WTC11 (cell line): Measurements from ENCODE around the gene MEAK7. TPM values are rescaled to one million over a fixed set of nuclear protein-coding genes. Genes with fewer than 3 reads are reported as not detected.

Experiments used
- ATAC-seq: fragments of 200-7000 bp; cut with Tn5 transposase; 2 replicates; pipeline ENCODE4 v1.10.0; 2021; ENCODE audit warnings: mild to moderate bottlenecking, moderate library complexity
- CTCF ChIA-PET: fragments of 300-600 bp; sonication (Branson Sonifier 250); formaldehyde crosslinking; loops from one replicate; lab custom pipeline; 2021; ENCODE audit warnings: antibody characterized with exemption; lab: Charles Lee
- POLR2A ChIA-PET: fragments of 350-600 bp; sonication (Branson Sonifier 250); formaldehyde crosslinking; loops from one replicate; lab custom pipeline; 2021; ENCODE audit warnings: antibody characterized with exemption; lab: Charles Lee
- DNase-seq: peaks from one replicate; pipeline ENCODE4 v3.0.0; 2021; ENCODE audit warnings: low spot score
- H3K27ac Mint-ChIP-seq: 2 replicates; pipeline ENCODE4 v1.8.0; 2021; ENCODE audit warnings: mixed read lengths
- H3K27me3 Mint-ChIP-seq: 2 replicates; pipeline ENCODE4 v1.8.0; 2021; ENCODE audit warnings: low read depth, mild to moderate bottlenecking, moderate library complexity, mixed read lengths
- H3K36me3 Mint-ChIP-seq: 2 replicates; pipeline ENCODE4 v1.8.0; 2021; ENCODE audit warnings: mixed read lengths
- H3K4me1 Mint-ChIP-seq: 2 replicates; pipeline ENCODE4 v1.8.0; 2022; ENCODE audit warnings: mixed read lengths
- H3K4me3 Mint-ChIP-seq: 2 replicates; pipeline ENCODE4 v1.8.0; 2021; ENCODE audit warnings: mild to moderate bottlenecking, moderate library complexity, mixed read lengths
- H3K9me3 Mint-ChIP-seq: 2 replicates; pipeline ENCODE4 v1.8.0; 2021; ENCODE audit warnings: mixed read lengths
- CREB1 ChIP-seq: sonication (generic); formaldehyde crosslinking; IDR thresholded peaks from 2 replicates; pipeline ENCODE4 v1.8.0; 2023; ENCODE audit warnings: mild to moderate bottlenecking, missing genetic modification reagents
- CREM ChIP-seq: sonication (generic); formaldehyde crosslinking; IDR thresholded peaks from 2 replicates; pipeline ENCODE4 v1.8.1; 2022; ENCODE audit warnings: mild to moderate bottlenecking, missing genetic modification reagents, moderate library complexity
- GTF2I ChIP-seq: fragments of 250-450 bp; sonication (Bioruptor Pico); conservative IDR thresholded peaks from 2 replicates; pipeline ENCODE4 v1.4.0; 2021; ENCODE audit warnings: mild to moderate bottlenecking
- HMGA2 ChIP-seq: fragments of 250-450 bp; sonication (Bioruptor Pico); IDR thresholded peaks from 2 replicates; pipeline ENCODE4 v1.4.0; 2021; ENCODE audit warnings: mild to moderate bottlenecking, moderate library complexity
- IRF2 ChIP-seq: sonication (generic); formaldehyde crosslinking; IDR thresholded peaks from 2 replicates; pipeline ENCODE4 v1.8.0; 2022; ENCODE audit warnings: low read depth, missing genetic modification reagents, borderline replicate concordance
- KAT7 ChIP-seq: sonication (generic); formaldehyde crosslinking; IDR thresholded peaks from 2 replicates; pipeline ENCODE4 v1.8.1; 2023; ENCODE audit warnings: missing genetic modification reagents, mild to moderate bottlenecking, borderline replicate concordance
- MXD4 ChIP-seq: fragments of 250-450 bp; sonication (Bioruptor Pico); IDR thresholded peaks from 2 replicates; pipeline ENCODE4 v1.8.0; 2021; ENCODE audit warnings: mild to moderate bottlenecking, moderate library complexity, borderline replicate concordance
- NR3C1 ChIP-seq: sonication (generic); formaldehyde crosslinking; conservative IDR thresholded peaks from 2 replicates; pipeline ENCODE4 v1.8.1; 2023; ENCODE audit warnings: low read depth, mild to moderate bottlenecking, missing genetic modification reagents
- ZNF416 ChIP-seq: fragments of 250-450 bp; sonication (Bioruptor Pico); IDR thresholded peaks from 2 replicates; pipeline ENCODE4 v1.9.0; 2021; ENCODE audit warnings: mild to moderate bottlenecking, inconsistent platforms
- total RNA-seq: library from RNA; stranded (reverse); gene quantifications from 3 replicates; pipeline ENCODE4 v1.2.3, GENCODE V29; 2021
- TF ChIP-seq, protein P1 (sequence below): sonication (generic); formaldehyde crosslinking; conservative IDR thresholded peaks from 2 replicates; pipeline ENCODE4 v1.8.1; 2023; ENCODE audit warnings: mild to moderate bottlenecking, low read depth, missing genetic modification reagents, moderate library complexity
- TF ChIP-seq, protein P2 (sequence below): fragments of 250-450 bp; sonication (Bioruptor Pico); IDR thresholded peaks from 2 replicates; pipeline ENCODE4 v2.1.2; 2022; ENCODE audit warnings: mild to moderate bottlenecking, moderate library complexity
- TF ChIP-seq, protein P3 (sequence below): sonication (generic); formaldehyde crosslinking; IDR thresholded peaks from 2 replicates; pipeline ENCODE4 v1.8.0; 2023; ENCODE audit warnings: missing genetic modification reagents
- TF ChIP-seq, protein P4 (sequence below): sonication (generic); formaldehyde crosslinking; IDR thresholded peaks from 2 replicates; pipeline ENCODE4 v1.8.0; 2023; ENCODE audit warnings: missing genetic modification reagents, mild to moderate bottlenecking, borderline replicate concordance
- TF ChIP-seq, protein P5 (sequence below): fragments of 200-600 bp; IDR thresholded peaks from 2 replicates; pipeline ENCODE4 v1.8.0; 2022; ENCODE audit warnings: antibody characterized with exemption

MEAK7 gene
- total RNA-seq, 1 experiment from 2014 or later: 14.4 TPM

DNA sequence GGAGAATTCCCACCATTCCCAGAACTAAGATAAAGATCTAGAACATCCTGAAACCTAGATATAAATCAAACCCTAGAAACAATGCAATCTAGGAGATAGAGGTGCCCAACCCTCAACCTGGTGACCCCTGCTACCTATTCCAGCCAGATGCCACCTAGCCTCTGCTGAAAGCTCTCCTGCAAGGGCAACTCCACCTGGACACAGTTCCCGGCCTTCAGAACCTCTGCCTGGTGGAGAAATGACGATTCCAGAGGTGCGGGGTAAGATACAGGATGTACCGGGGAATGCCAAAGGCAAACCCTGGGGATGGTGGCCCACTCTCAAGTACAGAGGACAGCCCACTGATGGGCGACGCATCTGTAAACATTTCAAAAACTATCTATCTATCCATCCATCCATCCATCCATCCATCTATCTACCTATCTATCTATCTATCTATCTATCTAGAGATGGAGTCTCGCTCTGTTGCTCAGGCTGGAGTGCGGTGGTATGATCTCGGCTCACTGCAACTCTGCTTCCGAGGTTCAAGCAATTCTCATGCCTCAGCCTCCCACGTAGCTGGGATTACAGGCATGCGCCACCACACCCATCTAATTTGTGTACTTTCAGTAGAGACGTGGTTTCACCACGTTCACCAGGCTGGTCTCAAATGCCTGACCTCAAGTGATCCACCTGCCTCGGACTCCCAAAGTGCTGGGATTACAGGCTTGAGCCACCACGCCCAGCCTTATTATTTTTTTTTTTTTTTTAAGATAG lies 19.0 kb downstream of the MEAK7 start:
- ChIA-PET POLR2A (no interaction called here), CTCF (no interaction called here)
- DNase-seq (no peak), ATAC-seq (no peak)
- Mint-ChIP-seq H3K4me1 (no peaks in the 10 kb centered on the region), H3K9me3 (no peaks in the 10 kb centered on the region), H3K4me3 (no peak overlapping the region), H3K27ac (no peak overlapping the region), H3K27me3 (no peaks in the 10 kb centered on the region), H3K36me3 (peaks cover 15% of the 10 kb centered on the region)
- TF ChIP-seq IRF2 (CRISPR knock-in tag) (no peak), HMGA2 (no peak), ZNF416 (CRISPR knock-in tag) (no peak), NR3C1 (no peak), KAT7 (CRISPR knock-in tag) (no peak), CREB1 (CRISPR knock-in tag) (no peak), CREM (no peak), MXD4 (CRISPR knock-in tag) (no peak)
- TF ChIP-seq, protein P1, sequence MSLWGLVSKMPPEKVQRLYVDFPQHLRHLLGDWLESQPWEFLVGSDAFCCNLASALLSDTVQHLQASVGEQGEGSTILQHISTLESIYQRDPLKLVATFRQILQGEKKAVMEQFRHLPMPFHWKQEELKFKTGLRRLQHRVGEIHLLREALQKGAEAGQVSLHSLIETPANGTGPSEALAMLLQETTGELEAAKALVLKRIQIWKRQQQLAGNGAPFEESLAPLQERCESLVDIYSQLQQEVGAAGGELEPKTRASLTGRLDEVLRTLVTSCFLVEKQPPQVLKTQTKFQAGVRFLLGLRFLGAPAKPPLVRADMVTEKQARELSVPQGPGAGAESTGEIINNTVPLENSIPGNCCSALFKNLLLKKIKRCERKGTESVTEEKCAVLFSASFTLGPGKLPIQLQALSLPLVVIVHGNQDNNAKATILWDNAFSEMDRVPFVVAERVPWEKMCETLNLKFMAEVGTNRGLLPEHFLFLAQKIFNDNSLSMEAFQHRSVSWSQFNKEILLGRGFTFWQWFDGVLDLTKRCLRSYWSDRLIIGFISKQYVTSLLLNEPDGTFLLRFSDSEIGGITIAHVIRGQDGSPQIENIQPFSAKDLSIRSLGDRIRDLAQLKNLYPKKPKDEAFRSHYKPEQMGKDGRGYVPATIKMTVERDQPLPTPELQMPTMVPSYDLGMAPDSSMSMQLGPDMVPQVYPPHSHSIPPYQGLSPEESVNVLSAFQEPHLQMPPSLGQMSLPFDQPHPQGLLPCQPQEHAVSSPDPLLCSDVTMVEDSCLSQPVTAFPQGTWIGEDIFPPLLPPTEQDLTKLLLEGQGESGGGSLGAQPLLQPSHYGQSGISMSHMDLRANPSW (CRISPR knock-in tag): no peak
- TF ChIP-seq, protein P2, sequence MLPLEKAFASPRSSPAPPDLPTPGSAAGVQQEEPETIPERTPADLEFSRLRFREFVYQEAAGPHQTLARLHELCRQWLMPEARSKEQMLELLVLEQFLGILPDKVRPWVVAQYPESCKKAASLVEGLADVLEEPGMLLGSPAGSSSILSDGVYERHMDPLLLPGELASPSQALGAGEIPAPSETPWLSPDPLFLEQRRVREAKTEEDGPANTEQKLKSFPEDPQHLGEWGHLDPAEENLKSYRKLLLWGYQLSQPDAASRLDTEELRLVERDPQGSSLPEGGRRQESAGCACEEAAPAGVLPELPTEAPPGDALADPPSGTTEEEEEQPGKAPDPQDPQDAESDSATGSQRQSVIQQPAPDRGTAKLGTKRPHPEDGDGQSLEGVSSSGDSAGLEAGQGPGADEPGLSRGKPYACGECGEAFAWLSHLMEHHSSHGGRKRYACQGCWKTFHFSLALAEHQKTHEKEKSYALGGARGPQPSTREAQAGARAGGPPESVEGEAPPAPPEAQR (CRISPR knock-in tag): no peak
- TF ChIP-seq, protein P3, sequence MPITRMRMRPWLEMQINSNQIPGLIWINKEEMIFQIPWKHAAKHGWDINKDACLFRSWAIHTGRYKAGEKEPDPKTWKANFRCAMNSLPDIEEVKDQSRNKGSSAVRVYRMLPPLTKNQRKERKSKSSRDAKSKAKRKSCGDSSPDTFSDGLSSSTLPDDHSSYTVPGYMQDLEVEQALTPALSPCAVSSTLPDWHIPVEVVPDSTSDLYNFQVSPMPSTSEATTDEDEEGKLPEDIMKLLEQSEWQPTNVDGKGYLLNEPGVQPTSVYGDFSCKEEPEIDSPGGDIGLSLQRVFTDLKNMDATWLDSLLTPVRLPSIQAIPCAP (CRISPR knock-in tag): no peak
- TF ChIP-seq, protein P4, sequence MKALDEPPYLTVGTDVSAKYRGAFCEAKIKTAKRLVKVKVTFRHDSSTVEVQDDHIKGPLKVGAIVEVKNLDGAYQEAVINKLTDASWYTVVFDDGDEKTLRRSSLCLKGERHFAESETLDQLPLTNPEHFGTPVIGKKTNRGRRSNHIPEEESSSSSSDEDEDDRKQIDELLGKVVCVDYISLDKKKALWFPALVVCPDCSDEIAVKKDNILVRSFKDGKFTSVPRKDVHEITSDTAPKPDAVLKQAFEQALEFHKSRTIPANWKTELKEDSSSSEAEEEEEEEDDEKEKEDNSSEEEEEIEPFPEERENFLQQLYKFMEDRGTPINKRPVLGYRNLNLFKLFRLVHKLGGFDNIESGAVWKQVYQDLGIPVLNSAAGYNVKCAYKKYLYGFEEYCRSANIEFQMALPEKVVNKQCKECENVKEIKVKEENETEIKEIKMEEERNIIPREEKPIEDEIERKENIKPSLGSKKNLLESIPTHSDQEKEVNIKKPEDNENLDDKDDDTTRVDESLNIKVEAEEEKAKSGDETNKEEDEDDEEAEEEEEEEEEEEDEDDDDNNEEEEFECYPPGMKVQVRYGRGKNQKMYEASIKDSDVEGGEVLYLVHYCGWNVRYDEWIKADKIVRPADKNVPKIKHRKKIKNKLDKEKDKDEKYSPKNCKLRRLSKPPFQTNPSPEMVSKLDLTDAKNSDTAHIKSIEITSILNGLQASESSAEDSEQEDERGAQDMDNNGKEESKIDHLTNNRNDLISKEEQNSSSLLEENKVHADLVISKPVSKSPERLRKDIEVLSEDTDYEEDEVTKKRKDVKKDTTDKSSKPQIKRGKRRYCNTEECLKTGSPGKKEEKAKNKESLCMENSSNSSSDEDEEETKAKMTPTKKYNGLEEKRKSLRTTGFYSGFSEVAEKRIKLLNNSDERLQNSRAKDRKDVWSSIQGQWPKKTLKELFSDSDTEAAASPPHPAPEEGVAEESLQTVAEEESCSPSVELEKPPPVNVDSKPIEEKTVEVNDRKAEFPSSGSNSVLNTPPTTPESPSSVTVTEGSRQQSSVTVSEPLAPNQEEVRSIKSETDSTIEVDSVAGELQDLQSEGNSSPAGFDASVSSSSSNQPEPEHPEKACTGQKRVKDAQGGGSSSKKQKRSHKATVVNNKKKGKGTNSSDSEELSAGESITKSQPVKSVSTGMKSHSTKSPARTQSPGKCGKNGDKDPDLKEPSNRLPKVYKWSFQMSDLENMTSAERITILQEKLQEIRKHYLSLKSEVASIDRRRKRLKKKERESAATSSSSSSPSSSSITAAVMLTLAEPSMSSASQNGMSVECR (CRISPR knock-in tag): no peak

DNA sequence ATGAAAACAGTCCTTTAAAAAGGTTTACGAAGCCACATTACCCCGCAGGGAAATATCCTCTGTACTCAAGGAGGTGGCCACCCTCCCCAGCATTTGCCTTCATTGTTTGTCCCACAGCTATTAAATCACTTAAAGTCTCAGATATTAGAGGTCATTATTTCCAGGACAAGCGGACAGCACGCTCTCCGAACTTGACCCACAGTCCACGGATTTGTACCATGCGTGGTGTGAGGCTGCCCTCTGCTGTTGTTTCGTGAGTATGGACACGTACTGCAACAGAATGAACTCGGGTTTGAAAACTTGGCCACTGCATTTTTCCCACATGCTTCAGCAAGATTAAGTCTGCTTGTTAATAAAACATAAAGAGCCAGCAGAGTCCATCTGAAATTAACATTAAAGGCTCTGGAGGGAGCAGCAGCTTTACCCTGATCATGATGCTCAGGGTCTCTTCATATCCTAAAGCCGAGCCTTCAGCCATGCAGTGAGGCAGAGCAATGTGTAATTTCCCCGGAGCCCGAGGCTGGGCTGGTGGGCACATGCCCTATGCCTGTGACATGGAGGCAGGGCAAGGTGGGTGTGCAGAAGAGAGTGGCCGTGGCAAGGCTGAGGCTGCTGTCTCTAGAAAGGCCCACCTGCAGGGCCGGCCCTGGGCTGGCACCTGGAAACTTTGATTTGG lies 19.7 kb downstream of the MEAK7 start:
- Mint-ChIP-seq H3K4me3 (no peak overlapping the region), H3K27ac (no peak overlapping the region; the same call in 1 of the 2 replicates), H3K9me3 (no peaks in the 10 kb centered on the region), H3K27me3 (no peaks in the 10 kb centered on the region), H3K36me3 (peaks cover 11% of the 10 kb centered on the region; the same call in 1 of the 2 replicates), H3K4me1 (no peaks in the 10 kb centered on the region)
- ChIA-PET POLR2A (no interaction called here), CTCF (interaction anchor here (0.8 to 1.9 kb wide), 6 partner anchors 117 to 318 kb away, joined by 3 to 9 read pairs (median 4); partner anchors contain the start of gene ATP2C2)
- DNase-seq (peak; percentile 73), ATAC-seq (peak; percentile 65)
- TF ChIP-seq, protein P5, sequence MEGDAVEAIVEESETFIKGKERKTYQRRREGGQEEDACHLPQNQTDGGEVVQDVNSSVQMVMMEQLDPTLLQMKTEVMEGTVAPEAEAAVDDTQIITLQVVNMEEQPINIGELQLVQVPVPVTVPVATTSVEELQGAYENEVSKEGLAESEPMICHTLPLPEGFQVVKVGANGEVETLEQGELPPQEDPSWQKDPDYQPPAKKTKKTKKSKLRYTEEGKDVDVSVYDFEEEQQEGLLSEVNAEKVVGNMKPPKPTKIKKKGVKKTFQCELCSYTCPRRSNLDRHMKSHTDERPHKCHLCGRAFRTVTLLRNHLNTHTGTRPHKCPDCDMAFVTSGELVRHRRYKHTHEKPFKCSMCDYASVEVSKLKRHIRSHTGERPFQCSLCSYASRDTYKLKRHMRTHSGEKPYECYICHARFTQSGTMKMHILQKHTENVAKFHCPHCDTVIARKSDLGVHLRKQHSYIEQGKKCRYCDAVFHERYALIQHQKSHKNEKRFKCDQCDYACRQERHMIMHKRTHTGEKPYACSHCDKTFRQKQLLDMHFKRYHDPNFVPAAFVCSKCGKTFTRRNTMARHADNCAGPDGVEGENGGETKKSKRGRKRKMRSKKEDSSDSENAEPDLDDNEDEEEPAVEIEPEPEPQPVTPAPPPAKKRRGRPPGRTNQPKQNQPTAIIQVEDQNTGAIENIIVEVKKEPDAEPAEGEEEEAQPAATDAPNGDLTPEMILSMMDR: peak; percentile 57
- TF ChIP-seq GTF2I: no peak
